GM12872 (cell line): Measurements from ENCODE around the gene CPVL.

ENCODE experiments used
- TF ChIP-seq, protein P1 (sequence below): IDR thresholded peaks from 3 replicates; pipeline ENCODE4 v1.5.1; 2011; ENCODE audit warnings: low read depth, mild to moderate bottlenecking, low read length, moderate library complexity; ENCODE audit not compliant: insufficient read depth

The CPVL gene

DNA sequence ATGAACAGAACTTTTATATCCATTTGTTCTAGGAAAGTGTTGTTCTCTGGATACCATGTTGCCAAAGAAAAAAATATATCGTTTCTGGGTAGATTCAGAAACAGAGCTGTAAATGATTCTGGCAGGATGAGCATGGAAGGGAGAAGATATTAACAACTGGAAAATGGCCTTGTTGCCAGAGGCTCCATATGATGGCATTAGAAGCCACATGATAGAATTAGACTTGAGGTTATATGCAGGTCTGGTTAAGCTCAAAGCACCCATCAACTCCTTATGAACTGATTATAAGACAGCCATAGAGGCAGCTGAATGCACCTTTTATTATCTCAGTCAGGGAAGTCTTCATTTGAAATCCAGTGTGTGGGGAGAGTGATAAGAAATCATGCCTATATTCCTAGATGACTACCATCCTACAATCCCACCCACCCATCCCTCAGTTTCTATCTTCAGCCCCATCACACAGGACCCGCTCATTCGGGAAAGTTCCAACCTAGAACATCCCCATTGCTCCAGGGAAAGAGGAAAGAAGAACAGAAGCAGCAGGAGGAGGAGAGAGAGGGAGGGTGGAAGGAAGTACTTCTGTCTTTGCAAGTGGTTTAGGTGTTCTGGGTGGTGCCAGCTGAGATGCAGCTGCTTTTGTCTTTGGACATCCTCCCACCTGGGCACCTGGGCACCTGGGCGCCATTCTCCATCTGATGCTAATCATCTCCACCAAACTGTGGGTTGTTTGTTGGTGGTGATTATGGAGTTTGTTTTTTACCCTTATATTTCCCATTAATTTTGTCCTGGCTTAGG is 162.7 kb downstream of the CPVL start:
- TF ChIP-seq, protein P1, sequence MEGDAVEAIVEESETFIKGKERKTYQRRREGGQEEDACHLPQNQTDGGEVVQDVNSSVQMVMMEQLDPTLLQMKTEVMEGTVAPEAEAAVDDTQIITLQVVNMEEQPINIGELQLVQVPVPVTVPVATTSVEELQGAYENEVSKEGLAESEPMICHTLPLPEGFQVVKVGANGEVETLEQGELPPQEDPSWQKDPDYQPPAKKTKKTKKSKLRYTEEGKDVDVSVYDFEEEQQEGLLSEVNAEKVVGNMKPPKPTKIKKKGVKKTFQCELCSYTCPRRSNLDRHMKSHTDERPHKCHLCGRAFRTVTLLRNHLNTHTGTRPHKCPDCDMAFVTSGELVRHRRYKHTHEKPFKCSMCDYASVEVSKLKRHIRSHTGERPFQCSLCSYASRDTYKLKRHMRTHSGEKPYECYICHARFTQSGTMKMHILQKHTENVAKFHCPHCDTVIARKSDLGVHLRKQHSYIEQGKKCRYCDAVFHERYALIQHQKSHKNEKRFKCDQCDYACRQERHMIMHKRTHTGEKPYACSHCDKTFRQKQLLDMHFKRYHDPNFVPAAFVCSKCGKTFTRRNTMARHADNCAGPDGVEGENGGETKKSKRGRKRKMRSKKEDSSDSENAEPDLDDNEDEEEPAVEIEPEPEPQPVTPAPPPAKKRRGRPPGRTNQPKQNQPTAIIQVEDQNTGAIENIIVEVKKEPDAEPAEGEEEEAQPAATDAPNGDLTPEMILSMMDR, result no peak

DNA sequence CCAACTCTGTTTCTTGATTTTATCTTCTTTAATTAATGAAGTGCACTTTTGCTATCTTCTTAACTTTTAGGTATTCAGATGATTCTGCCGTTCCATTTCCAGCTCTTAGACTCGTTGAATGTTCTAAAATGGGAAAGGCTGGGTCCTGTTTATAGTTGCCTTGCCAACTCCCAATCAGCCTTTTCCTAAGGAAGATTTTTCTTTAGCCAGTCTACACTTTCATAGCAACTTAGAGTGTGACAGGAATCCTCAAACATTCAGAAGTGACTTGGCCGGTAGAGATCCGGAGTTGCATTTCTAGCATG is 165.2 kb downstream of the CPVL start:
- TF ChIP-seq, protein P1, result no peak

DNA sequence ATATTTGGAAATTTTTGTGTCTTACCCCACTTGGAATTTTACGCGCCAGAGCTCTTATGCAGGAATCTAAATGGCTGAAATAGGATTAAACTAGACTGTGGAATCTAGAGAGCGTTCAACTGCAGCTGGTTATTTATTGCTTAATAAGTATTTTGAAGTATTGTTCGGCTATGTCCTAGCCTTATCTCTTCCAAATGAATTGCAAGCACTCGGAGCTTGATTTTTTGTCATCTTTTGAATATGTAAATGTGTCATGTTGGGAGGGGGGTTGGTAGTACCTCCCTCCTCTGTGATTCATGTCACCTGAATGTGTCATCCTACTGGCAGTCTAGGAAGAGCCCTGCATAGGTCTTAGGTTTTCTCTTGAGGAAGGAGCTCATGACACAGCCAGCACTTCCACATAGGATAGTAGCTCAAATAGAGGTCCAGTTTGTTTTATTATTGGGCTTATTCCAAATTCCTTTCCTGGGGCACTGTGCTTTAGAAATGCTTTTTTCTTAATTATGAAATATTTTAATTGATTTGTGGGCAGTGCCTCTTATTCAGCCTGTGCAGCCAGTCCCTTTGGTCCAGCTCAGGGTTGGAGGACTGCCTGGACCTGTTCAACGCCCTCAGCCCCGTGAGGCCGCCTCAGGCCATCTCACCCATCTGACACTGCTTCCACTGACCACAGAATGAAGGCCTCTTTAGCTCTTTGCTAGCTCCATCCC is 165.7 kb downstream of the CPVL start:
- TF ChIP-seq, protein P1, result no peak

DNA sequence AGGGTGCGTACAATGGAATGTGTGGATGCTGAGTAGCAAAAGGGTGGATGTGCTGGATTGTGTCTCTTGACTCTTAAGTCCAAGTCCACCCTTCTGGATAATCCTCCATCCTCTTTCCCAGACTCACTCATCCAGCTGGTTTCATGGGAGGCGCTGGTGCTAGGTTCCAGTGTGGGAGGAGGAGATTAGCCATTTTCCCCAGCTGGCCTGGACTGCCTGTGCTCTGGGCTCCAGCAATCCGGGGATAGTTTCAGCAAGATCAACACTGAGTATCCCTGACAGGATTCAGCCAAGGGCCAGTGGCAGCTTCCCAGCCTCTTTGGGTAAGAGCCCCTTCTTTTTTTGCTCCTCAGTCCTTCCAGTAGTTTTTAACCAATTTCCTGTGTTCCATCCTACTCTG is 166.6 kb downstream of the CPVL start:
- TF ChIP-seq, protein P1, result no peak

DNA sequence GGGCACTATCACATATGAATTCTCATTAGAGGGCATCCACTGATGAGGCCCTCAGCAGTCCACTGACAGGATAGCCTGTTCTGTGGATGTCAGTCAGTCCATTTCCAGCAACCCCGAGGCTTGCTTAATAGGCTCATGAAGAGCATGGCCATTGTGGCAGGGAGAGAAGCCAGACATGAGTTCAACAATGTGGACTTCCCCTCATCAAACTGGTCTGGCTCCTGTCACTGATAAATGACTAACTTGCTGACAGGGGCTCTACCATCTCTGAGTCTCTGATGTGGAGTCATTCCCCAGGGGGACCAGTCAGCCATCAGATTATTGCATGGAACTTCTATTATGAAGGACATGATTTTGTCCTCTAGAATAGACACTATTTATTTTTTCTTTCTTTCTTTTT is 168.5 kb downstream of the CPVL start:
- TF ChIP-seq, protein P1, result no peak

DNA sequence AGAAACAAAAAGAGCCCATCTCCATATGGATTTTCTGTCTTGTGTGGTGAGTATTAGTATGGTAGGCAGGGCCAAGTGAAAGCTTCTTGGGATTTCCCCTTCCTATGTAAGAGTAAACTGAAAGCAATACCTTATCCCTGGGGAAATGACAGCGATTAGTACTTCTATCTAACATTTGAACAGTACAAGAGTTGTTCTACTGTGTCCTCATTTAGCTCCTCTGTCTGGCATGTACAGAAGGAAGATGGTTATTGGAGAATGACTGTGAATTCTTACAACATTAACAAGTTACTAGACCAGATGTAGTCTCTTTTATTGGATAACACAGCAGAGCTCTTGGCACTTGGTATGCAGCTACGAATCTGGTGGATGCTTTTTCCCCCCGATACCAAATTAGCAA is 170.3 kb downstream of the CPVL start:
- TF ChIP-seq, protein P1, result no peak

DNA sequence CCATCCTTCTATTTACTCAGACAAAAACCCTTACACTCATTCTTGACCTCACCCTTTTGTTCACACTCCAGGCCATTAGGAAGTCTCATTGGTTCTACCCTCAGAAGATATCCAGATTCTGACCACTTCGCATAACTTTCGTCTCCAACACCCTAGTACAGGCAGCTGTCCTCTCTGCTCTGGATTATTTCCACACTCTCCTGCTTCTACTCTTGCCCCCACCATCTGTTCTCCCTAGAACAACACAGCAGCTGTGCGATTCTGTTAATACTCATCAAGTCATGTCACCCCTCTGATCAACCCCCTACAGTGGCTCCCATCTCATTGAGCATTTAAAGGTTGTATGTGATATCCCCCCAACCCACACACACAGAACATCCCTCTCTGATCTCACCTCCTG is 172.7 kb downstream of the CPVL start:
- TF ChIP-seq, protein P1, result no peak
